B cell (primary cell): ENCODE data around the gene NHLRC3.

Experiments used
- CTCF ChIP-seq: fragments of 200-600 bp; IDR thresholded peaks from one replicate; pipeline ENCODE4 v1.8.0; 2022; ENCODE audit warnings: antibody characterized with exemption, mild to moderate bottlenecking
- EZH2 ChIP-seq: IDR thresholded peaks from 2 replicates; pipeline ENCODE4 v1.6.1; 2012; ENCODE audit warnings: borderline replicate concordance, low read depth, mild to moderate bottlenecking, moderate library complexity, low read length; ENCODE audit not compliant: insufficient read depth, poor library complexity, severe bottlenecking

- TF ChIP-seq CTCF = no peak
- TF ChIP-seq EZH2 = no peak
Observed at GRCh38 chr13:39047560-39047959, 9.3 kb downstream of the NHLRC3 start.
